ENCODE measurements around the gene LRP1.

The LRP1 gene

GRCh38 chr12:57164966-57165625 lies 36.8 kb downstream of the LRP1 start:
- TF ChIP-seq CTCF (IDR thresholded peaks at IDR 0.05; ENCODE audit: low read depth, low read length): no peak
- no peak for DNase-seq (ENCODE audit: extremely low read depth, low read depth)

- DNase-seq (ENCODE audit: extremely low read depth, low read depth): no peak
- TF ChIP-seq CTCF (IDR thresholded peaks at IDR 0.05; ENCODE audit: low read depth, low read length): no peak
Measured at GRCh38 chr12:57165741-57166140, 37.5 kb downstream of the LRP1 start.

- no peak for DNase-seq (ENCODE audit: extremely low read depth, low read depth)
- TF ChIP-seq CTCF (IDR thresholded peaks at IDR 0.05; ENCODE audit: low read depth, low read length): no peak
Measured at GRCh38 chr12:57166971-57167371, 38.7 kb downstream of the LRP1 start.

GRCh38 chr12:57168058-57168457 lies 39.8 kb downstream of the LRP1 start:
- TF ChIP-seq CTCF (IDR thresholded peaks at IDR 0.05; ENCODE audit: low read depth, low read length): no peak
- DNase-seq (ENCODE audit: extremely low read depth, low read depth): no peak

- DNase-seq (ENCODE audit: extremely low read depth, low read depth): no peak
- TF ChIP-seq CTCF (IDR thresholded peaks at IDR 0.05; ENCODE audit: low read depth, low read length): no peak
Measured at GRCh38 chr12:57169046-57169795, 40.9 kb downstream of the LRP1 start.

- DNase-seq (ENCODE audit: extremely low read depth, low read depth): no peak
- no peak for TF ChIP-seq CTCF (IDR thresholded peaks at IDR 0.05; ENCODE audit: low read depth, low read length)
Measured at GRCh38 chr12:57169969-57170368, 41.7 kb downstream of the LRP1 start.

GRCh38 chr12:57170408-57170807 lies 42.1 kb downstream of the LRP1 start:
- DNase-seq (ENCODE audit: extremely low read depth, low read depth): no peak
- no peak for TF ChIP-seq CTCF (IDR thresholded peaks at IDR 0.05; ENCODE audit: low read depth, low read length)

Data from AG09319 (cell line).